PFSK-1 (cell line): ENCODE results near the gene CCNJL.

Experiments used
- POLR2AphosphoS5 ChIP-seq: IDR thresholded peaks from 2 replicates; pipeline ENCODE4 v1.6.1; 2012; ENCODE audit warnings: low read depth, mild to moderate bottlenecking, control low read depth, low read length, moderate library complexity
- REST ChIP-seq, 2 experiments: IDR thresholded peaks; 2 replicates each; pipeline versions ENCODE4 v1.6.1 to v1.8.0; 2011 to 2012; ENCODE audit warnings: low read depth in 2 of 2, low read length in 2 of 2, control low read depth in 1 of 2, inconsistent platforms in 1 of 2, mild to moderate bottlenecking in 1 of 2, moderate library complexity in 1 of 2; ENCODE audit not compliant: insufficient read depth in 1 of 2
- SIN3A ChIP-seq: IDR thresholded peaks from 2 replicates; pipeline ENCODE4 v1.6.1; 2012; ENCODE audit warnings: mild to moderate bottlenecking, low read length, moderate library complexity, borderline replicate concordance; ENCODE audit not compliant: insufficient read depth
- TAF1 ChIP-seq: IDR thresholded peaks from 2 replicates; pipeline ENCODE4 v1.6.1; 2012; ENCODE audit warnings: low read length, control low read depth, borderline replicate concordance; ENCODE audit not compliant: insufficient read depth

- TF ChIP-seq POLR2AphosphoS5 (no peak), TAF1 (no peak), REST (IDR thresholded peaks at IDR 0.05; ENCODE audit: insufficient read depth in 1 of 2, low read depth in 2 of 2, low read length in 2 of 2) (no peak), SIN3A (no peak)
Observed at GRCh38 chr5:160268121-160268520, 44.2 kb downstream of the CCNJL start.
